Measurements from ENCODE around the gene GAL3ST1.
"Not testable (repeated sequence)": the region's sequence is repeated elsewhere in the genome, so short reads cannot be mapped to it uniquely, and the experiment has no call there.

Gene GAL3ST1

DNA sequence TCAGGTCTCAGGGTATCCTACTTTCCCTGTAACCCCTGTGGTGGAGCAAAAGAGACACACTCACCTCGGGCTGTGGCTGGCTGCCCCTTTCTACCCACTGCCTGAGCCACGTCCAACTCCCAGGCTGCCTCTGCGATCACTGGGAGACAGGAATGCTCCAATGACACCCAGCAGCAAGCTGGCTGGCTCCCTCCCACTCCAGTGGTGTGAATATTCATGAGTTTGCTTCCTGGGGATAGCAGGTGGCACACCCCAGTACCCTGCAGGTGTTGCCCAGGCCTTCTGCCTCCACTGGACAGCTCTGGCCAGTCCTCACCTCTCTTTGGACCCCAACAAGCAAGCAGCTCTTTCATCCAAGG lies 9.7 kb downstream of the GAL3ST1 start:
- Mint-ChIP-seq H3K9me3 (no peaks in the 10 kb centered on the region), H3K4me1 (peaks cover 3% of the 10 kb centered on the region), H3K4me3 (no peak overlapping the region), H3K36me3 (no peaks in the 10 kb centered on the region), H3K27ac (no peak overlapping the region), H3K27me3 (peaks cover 21% of the 10 kb centered on the region)
- DNase-seq (ENCODE audit: low spot score in 2 of 2) (no peak), ATAC-seq (ENCODE audit: low read depth) (no peak)

DNA sequence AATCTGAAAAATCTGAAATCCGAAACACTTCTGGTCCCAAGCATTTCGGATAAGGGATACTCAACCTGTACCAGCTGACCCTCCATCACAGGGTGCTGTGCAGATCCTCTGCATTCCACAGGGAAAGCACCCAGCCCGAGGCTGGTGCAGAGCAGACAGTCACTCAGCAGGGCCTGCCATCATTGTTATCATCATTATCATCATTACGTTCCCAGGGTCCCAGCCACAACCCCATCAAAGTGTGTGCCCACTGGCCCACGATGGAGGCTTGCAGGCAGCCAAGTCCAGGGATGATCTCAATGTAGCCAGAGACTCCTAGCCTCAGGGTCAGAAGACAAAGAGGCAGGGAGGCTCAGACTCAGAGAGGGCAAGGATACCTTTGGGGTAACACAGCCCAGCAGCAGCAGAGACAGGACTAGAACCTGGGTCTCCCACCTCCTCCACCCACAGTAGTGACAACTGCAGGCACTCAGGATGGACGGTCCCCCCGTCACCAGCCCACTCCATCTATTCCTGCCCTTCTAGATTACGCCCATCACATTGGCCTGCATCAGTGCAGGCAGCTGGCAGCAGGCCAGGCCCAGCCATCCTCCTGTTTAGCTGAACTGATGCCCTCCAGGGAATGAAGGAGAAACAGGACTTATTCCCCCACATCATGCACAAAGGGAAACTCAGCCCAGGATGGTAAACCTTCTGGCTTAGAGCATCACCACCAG lies 10.3 kb downstream of the GAL3ST1 start:
- H3K4me3 Mint-ChIP-seq: no peak overlapping the region
- H3K27me3 Mint-ChIP-seq: peaks cover 20% of the 10 kb centered on the region
- H3K4me1 Mint-ChIP-seq: peaks cover 3% of the 10 kb centered on the region
- no peaks in the 10 kb centered on the region for H3K36me3 Mint-ChIP-seq
- no peak for ATAC-seq (ENCODE audit: low read depth)
- no peak overlapping the region for H3K27ac Mint-ChIP-seq
- H3K9me3 Mint-ChIP-seq: no peaks in the 10 kb centered on the region
- DNase-seq (ENCODE audit: low spot score in 2 of 2): no peak

DNA sequence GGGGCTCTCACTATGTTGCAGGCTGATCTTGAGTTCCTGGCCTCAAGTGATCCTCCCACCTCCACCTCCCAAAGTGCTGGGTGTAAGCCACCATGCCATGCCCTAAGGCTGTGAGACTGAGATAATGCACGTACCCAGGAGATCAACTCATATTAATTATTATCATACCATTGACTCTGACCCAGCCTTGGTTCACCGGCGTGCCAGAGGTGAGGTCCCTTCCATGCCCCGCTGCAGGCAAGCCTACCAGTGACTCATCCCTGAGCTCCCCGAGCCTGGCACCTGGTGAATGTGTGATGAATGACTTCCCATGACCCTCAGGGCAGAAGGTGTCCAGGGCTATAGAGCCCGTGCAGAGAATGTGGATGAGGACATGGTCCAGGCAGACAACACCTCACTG lies 12.1 kb downstream of the GAL3ST1 start:
- Mint-ChIP-seq H3K36me3 (no peaks in the 10 kb centered on the region), H3K4me3 (no peak overlapping the region), H3K4me1 (peaks cover 3% of the 10 kb centered on the region), H3K27me3 (peaks cover 13% of the 10 kb centered on the region), H3K9me3 (no peaks in the 10 kb centered on the region), H3K27ac (no peak overlapping the region)
- ATAC-seq (ENCODE audit: low read depth): no peak
- DNase-seq (ENCODE audit: low spot score in 2 of 2): no peak

DNA sequence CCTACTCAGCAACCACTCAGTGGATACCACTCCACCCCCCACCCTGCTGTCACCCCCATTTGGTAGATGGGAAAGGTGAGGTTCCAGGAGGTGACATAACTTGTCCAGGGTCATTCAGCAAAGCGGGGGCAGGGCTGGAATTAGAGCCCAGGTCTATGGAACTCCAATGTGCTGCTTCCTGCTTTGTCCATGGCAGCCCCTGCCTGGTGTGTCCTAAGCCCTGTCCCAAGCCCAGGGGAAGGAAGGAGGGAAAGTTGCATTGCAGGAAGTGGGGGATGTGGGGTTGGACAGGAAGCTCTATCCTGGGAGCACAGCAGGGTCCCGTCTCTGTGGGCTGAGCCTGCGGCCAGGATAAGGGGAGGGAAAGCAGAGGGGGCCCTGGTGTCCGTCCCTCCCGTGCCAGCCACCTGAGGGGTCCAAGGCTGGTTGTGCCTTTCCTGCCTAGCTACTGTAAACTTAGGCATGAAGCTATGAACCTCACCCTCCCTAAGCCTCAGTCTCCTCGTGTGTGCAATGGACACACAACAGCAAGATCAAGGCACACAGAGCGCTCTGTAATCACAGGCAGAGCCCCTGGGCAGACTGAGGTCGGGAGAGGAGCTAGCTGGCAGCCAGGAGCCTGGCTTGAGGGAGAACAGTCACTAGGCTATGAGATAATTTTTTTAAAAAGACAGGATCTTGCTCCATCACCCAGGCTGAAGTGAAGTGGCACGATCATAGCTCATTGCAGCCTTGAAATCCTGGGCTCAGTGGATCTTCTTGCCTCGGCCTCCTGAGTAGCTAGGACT lies 12.9 kb downstream of the GAL3ST1 start:
- DNase-seq (ENCODE audit: low spot score in 2 of 2) (no peak), ATAC-seq (ENCODE audit: low read depth) (no peak)
- Mint-ChIP-seq H3K4me3 (no peak overlapping the region), H3K36me3 (no peaks in the 10 kb centered on the region), H3K9me3 (no peaks in the 10 kb centered on the region), H3K27ac (no peak overlapping the region), H3K4me1 (peaks cover 3% of the 10 kb centered on the region), H3K27me3 (peaks cover 13% of the 10 kb centered on the region)

DNA sequence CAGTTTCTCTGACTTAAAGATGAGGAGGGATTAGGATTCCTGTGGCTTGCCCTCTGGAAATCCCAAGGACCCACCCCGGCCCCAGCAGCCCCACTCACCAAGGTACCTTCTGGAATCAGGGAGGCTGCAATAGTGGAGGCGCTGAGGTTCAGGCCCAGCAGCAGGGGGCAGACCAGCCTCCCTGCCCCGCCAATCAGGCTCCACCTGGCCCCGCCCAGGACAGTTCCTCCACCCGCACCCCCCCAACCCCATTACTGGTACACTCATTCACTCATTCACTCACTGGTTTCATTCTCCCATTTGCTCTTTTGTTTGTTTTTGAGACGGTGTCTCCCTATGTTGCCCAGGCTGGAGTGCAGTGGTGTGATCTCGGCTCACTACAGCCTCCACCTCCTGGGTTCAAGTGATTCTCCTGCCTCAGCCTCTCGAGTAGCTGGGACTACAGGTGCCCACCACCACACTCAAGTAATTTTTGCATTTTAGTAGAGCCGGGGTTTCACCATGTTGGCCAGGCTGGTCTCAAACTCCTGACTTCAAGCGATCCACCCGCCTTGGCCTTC lies 13.7 kb downstream of the GAL3ST1 start:
- H3K4me1 Mint-ChIP-seq; H3K9me3 Mint-ChIP-seq; DNase-seq (ENCODE audit: low spot score in 2 of 2); H3K36me3 Mint-ChIP-seq; ATAC-seq (ENCODE audit: low read depth); H3K4me3 Mint-ChIP-seq; H3K27ac Mint-ChIP-seq: not testable (repeated sequence)
- H3K27me3 Mint-ChIP-seq: peaks cover 13% of the 10 kb centered on the region

DNA sequence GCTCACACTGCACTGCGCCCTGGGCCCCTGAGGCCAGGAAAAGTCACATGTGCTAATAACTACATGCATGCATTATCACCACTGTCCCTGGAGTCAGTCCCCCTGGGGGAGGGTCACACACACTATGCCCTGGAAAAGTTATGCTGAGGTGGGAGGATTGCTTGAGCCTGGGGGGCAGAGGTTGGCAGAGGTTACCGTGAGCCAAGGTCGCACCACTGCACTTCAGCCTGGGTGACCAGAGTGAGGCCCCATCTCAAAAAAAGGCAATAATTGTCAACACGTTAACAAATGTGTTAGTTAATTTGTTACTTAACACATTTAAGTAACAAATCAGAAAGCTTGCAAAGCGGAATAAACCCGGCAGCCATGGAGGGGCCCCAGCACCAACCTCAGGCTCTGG lies 14.6 kb downstream of the GAL3ST1 start:
- no peak for DNase-seq (ENCODE audit: low spot score in 2 of 2)
- ATAC-seq (ENCODE audit: low read depth): no peak
- Mint-ChIP-seq H3K27me3 (peaks cover 13% of the 10 kb centered on the region), H3K4me3 (no peak overlapping the region), H3K9me3 (no peaks in the 10 kb centered on the region), H3K4me1 (peaks cover 3% of the 10 kb centered on the region), H3K27ac (no peak overlapping the region), H3K36me3 (no peaks in the 10 kb centered on the region)

DNA sequence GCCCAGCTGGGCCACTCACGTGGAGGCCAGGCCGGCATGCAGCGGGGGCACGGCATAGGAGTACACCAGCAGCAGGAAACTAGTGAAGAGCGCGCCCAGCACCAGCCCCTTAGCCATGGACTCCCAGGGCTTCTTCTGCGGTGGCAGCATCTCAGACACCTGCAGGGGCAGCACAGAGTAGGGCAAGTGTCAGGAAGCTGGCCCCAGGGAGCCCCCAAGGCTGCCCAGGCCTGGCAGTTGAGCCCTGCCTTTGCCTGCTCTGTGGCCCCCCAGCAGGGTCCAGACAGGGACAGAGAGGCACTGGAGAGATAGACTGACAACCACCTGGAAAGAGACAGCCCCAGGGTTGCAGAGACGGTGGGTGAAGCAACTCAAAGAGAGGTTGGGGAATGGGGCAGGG lies 17.2 kb downstream of the GAL3ST1 start:
- Mint-ChIP-seq H3K27ac (no peak overlapping the region), H3K4me3 (no peak overlapping the region), H3K27me3 (peaks cover 10% of the 10 kb centered on the region), H3K9me3 (no peaks in the 10 kb centered on the region), H3K4me1 (peaks cover 3% of the 10 kb centered on the region), H3K36me3 (no peaks in the 10 kb centered on the region)
- DNase-seq (ENCODE audit: low spot score in 2 of 2) (no peak), ATAC-seq (ENCODE audit: low read depth) (no peak)

DNA sequence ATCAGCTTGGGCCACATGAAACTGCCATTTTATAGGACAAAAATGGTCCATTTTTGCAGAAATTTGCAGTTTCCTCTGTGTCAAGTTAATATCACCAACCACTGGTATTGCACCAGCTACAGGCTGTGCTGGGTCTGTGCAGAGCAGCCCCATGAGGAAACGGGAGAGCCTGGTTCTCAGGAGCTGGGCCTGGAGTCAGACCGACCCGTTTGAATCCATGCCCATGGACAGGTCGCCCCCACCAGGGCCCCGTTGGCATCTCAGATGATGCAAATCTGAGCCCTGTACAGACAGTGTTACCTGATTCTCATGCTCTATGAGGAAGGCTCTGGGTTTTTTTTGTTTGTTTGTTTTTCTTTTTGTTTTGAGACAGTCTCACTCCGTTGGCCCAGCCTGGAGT lies 18.1 kb downstream of the GAL3ST1 start:
- DNase-seq (ENCODE audit: low spot score in 2 of 2) (no peak), ATAC-seq (ENCODE audit: low read depth) (no peak)
- Mint-ChIP-seq H3K4me3 (no peak overlapping the region), H3K4me1 (peaks cover 3% of the 10 kb centered on the region), H3K27me3 (peaks cover 5% of the 10 kb centered on the region), H3K27ac (no peak overlapping the region), H3K9me3 (no peaks in the 10 kb centered on the region), H3K36me3 (no peaks in the 10 kb centered on the region)

DNA sequence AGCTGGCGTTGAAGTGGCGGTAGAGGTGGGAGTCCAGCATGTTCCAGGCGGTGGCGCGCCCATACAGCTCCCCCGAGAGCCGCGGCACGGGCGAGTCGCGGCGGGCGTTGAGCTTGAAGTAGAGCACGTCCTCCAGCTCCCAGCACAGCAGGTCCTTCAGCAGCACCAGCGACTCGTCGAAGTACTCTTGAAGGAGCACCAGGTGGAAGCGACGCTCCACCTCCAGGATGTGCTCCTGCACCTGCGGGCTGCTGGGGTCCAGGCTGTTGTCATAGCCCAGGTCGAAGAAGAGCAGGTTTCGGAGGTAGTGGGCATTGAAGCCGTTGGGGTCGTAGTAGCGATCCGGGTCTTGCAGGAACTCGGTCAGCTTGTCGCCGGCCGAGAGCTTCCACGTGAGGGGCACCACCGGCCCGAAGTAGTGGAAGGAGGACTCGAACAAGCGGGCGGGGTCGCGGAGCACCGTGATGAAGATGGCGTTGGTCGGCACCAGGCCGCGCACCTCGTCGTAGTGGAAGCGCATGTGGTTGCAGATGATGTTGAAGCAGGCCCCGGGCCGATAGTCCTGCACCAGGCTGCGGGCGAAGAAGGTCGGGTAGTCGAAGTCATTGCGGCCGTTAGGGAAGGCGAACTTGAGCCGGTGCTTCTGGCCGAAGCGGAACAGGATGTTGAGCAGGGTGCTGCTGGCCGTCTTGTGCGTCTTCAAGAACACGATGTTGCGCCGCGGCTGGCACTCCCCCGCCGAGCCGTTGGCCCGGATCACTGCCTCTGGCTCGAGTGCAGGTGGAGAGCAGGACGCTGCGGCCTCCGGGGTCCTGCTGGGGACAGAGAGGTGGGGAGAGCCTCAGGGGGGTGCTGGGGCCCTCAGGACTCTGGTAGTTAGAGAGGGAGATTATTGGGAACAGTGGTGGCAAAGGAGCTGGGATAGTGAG lies 18.9 kb downstream of the GAL3ST1 start:
- no peaks in the 10 kb centered on the region for H3K4me1 Mint-ChIP-seq
- ATAC-seq (ENCODE audit: low read depth) (no peak), DNase-seq (ENCODE audit: low spot score in 2 of 2) (no peak)
- no peaks in the 10 kb centered on the region for H3K9me3 Mint-ChIP-seq
- no peak overlapping the region for H3K4me3 Mint-ChIP-seq
- H3K27ac Mint-ChIP-seq: no peak overlapping the region
- H3K36me3 Mint-ChIP-seq: no peaks in the 10 kb centered on the region
- no peaks in the 10 kb centered on the region for H3K27me3 Mint-ChIP-seq

DNA sequence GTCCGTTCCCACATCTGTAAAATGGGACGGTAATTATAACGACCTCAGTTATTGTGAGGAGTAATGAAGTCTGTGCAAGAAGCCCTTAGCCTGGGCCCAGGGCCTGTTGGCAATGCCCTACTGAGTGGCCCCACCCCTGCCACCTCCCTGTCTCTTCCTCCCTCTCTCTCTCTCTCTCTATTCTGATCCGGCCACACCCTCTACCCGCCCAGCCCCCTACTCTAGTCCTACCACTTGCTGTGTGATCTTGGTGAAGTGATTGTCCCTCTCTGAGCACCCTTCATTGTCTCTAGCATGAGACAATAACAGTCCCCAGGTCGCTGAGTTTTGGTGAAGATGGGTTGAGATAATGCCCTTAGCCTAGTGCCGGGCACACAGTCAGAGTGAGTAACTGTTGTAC lies 20.5 kb downstream of the GAL3ST1 start:
- Mint-ChIP-seq H3K36me3 (no peaks in the 10 kb centered on the region), H3K27ac (no peak overlapping the region), H3K27me3 (peaks cover 3% of the 10 kb centered on the region), H3K4me1 (no peaks in the 10 kb centered on the region), H3K9me3 (no peaks in the 10 kb centered on the region), H3K4me3 (no peak overlapping the region)
- DNase-seq (ENCODE audit: low spot score in 2 of 2): no peak
- no peak for ATAC-seq (ENCODE audit: low read depth)

DNA sequence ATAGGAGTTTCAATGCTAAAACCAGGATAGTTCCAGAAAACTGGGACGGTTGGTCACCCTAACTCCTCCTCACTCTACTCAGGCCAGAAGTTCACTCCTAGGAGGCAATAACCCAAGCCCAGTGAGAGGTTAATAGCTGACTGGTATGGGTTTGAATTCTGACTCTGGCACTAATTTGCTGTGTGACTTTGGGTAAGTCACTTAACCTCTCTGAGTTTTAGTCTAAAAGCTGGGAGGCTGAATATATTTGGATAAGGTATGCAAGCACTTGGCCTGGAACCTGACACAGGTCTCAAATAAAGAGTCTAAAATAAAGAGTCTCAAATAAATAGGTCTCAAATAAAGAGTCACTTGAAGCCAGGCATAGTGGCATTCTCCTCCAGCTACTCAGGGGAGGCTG lies 21.7 kb downstream of the GAL3ST1 start:
- ATAC-seq (ENCODE audit: low read depth) (no peak), DNase-seq (ENCODE audit: low spot score in 2 of 2) (no peak)
- H3K4me1 Mint-ChIP-seq: no peaks in the 10 kb centered on the region
- no peak overlapping the region for H3K4me3 Mint-ChIP-seq
- no peak overlapping the region for H3K27ac Mint-ChIP-seq
- peaks cover 7% of the 10 kb centered on the region for H3K27me3 Mint-ChIP-seq
- H3K9me3 Mint-ChIP-seq: no peaks in the 10 kb centered on the region
- no peaks in the 10 kb centered on the region for H3K36me3 Mint-ChIP-seq

DNA sequence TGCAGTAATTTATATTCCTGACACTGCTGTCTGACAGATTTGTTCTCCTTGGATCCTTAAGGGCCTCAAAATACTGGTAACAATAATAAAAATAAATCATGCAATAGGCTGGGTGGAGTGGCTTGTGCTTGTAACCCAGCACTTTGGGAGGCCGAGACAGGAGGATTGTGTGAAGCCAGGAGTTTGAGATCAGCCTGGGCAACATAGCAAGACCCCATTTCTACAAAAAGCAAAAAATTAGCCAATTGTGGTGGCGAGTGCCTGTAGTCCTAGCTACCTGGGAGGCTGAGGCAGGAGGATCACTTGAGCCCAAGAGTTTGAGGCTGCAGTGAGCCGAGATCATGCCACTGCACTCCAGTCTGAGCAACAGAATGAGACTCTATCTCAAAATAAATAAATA lies 22.7 kb downstream of the GAL3ST1 start:
- DNase-seq (ENCODE audit: low spot score in 2 of 2); H3K9me3 Mint-ChIP-seq; H3K4me3 Mint-ChIP-seq; H3K36me3 Mint-ChIP-seq; H3K27ac Mint-ChIP-seq; H3K4me1 Mint-ChIP-seq; ATAC-seq (ENCODE audit: low read depth); H3K27me3 Mint-ChIP-seq: not testable (repeated sequence)

DNA sequence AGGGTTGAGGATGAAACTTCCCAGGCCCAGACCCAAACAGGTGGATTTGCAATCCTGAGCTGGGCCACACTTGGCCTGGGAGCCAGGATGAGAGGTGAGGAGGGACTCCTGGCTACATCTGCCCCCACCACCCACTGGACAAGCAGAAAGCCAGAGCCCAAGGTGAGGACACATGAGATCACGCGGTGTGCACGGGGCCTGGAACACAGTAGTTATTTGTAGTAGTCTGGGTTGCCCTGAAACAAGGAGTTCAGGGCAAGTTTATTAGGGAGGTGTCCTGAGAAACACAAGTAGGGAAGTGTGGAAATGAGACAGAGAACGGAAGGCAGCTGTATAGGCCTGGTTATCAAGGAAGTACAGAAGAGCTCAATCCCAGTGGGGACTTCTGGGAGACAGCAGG lies 27.3 kb downstream of the GAL3ST1 start:
- no peak overlapping the region for H3K27ac Mint-ChIP-seq
- H3K36me3 Mint-ChIP-seq: no peaks in the 10 kb centered on the region
- no peak overlapping the region for H3K4me3 Mint-ChIP-seq
- DNase-seq (ENCODE audit: low spot score in 2 of 2) (no peak), ATAC-seq (ENCODE audit: low read depth) (no peak)
- no peaks in the 10 kb centered on the region for H3K9me3 Mint-ChIP-seq
- no peaks in the 10 kb centered on the region for H3K4me1 Mint-ChIP-seq
- H3K27me3 Mint-ChIP-seq: peaks cover 26% of the 10 kb centered on the region

DNA sequence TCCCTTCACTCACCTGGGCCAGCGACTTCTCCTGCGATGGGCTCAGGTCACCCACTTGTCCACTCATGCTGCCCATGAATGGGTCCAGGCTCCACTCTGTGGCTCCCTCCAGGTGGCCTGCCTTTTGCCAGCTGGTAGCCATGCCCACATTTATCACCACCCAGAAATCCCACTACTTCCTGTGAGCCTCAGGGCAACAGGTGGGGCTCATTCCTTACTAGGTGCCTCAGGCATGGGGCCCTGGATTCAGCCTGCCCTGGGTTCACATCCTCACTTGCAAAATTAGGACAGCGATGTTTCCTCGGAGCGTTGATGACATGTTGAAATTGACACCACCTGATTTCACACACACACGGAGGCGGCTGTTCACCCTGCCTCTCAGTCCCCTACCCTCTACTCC lies 27.8 kb downstream of the GAL3ST1 start, which contains the start of gene SEC14L6:
TSS of gene SEC14L6 (minus strand) at position 126 of the 400 bp plus-strand sequence. CDS start at position 67, 59 bp downstream.
- ATAC-seq (ENCODE audit: low read depth): no peak
- H3K27ac Mint-ChIP-seq: no peak within 1 kb of the TSS
- no peak for DNase-seq (ENCODE audit: low spot score in 2 of 2)

More for the DNA sequence above, 27.8 kb downstream of the GAL3ST1 start, which contains the start of gene SEC14L6:
- no peaks in the 10 kb centered on the region for H3K9me3 Mint-ChIP-seq
- no peaks in the 10 kb centered on the region for H3K36me3 Mint-ChIP-seq
- H3K4me3 Mint-ChIP-seq: no peak within 1 kb of the TSS
- H3K4me1 Mint-ChIP-seq: no peaks in the 10 kb centered on the region
- H3K27me3 Mint-ChIP-seq: peaks cover 26% of the 10 kb centered on the region

Measured in memory B cell (primary cell).